Measurements from ENCODE around the gene CAMKMT. TPM values are rescaled to one million over a fixed set of nuclear protein-coding genes. Genes with fewer than 3 reads are reported as not detected.

Gene CAMKMT
- total RNA-seq, 1 donor from 2014 or later: 11.9 TPM

GRCh38 chr2:44758591-44758990 lies 396.8 kb downstream of the CAMKMT start:
- no peak overlapping the region for H3K27ac Mint-ChIP-seq (ENCODE audit: unreplicated experiment)
- H3K4me1 Mint-ChIP-seq: peaks cover 8% of the 10 kb centered on the region
- H3K4me3 Mint-ChIP-seq: no peak overlapping the region
- DNase-seq (ENCODE audit: low read depth, low spot score): no peak
- no peaks in the 10 kb centered on the region for H3K36me3 Mint-ChIP-seq (ENCODE audit: low read depth)
- H3K27me3 Mint-ChIP-seq (ENCODE audit: low read depth): peaks cover 34% of the 10 kb centered on the region
- no peaks in the 10 kb centered on the region for H3K9me3 Mint-ChIP-seq
- TF ChIP-seq, protein P1, sequence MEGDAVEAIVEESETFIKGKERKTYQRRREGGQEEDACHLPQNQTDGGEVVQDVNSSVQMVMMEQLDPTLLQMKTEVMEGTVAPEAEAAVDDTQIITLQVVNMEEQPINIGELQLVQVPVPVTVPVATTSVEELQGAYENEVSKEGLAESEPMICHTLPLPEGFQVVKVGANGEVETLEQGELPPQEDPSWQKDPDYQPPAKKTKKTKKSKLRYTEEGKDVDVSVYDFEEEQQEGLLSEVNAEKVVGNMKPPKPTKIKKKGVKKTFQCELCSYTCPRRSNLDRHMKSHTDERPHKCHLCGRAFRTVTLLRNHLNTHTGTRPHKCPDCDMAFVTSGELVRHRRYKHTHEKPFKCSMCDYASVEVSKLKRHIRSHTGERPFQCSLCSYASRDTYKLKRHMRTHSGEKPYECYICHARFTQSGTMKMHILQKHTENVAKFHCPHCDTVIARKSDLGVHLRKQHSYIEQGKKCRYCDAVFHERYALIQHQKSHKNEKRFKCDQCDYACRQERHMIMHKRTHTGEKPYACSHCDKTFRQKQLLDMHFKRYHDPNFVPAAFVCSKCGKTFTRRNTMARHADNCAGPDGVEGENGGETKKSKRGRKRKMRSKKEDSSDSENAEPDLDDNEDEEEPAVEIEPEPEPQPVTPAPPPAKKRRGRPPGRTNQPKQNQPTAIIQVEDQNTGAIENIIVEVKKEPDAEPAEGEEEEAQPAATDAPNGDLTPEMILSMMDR (conservative IDR thresholded peaks at IDR 0.05): no peak

DNA sequence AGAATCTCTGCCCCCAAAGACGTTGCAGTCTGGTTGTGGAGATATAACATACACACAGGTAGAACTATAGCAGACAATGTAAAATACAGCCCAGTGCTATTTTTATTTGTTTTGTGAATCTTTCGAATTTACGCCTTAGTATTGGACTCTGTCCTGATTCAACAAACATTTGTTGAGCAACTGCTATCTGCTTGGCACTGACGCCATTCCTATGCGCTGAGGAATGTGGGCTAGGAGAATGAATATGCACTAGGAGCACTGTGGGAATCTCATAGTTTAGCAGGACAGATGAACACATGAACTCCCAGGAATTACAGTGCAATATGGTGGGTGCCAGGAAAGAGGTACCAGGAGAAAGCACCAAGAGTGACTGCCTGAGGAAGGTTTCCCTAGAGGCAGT lies 398.1 kb downstream of the CAMKMT start:
- Mint-ChIP-seq H3K4me1 (peaks cover 8% of the 10 kb centered on the region), H3K4me3 (no peak overlapping the region), H3K27ac (ENCODE audit: unreplicated experiment) (no peak overlapping the region), H3K9me3 (no peaks in the 10 kb centered on the region), H3K27me3 (ENCODE audit: low read depth) (peaks cover 46% of the 10 kb centered on the region), H3K36me3 (ENCODE audit: low read depth) (no peaks in the 10 kb centered on the region)
- DNase-seq (ENCODE audit: low read depth, low spot score): no peak
- TF ChIP-seq, protein P1 (conservative IDR thresholded peaks at IDR 0.05): no peak

DNA sequence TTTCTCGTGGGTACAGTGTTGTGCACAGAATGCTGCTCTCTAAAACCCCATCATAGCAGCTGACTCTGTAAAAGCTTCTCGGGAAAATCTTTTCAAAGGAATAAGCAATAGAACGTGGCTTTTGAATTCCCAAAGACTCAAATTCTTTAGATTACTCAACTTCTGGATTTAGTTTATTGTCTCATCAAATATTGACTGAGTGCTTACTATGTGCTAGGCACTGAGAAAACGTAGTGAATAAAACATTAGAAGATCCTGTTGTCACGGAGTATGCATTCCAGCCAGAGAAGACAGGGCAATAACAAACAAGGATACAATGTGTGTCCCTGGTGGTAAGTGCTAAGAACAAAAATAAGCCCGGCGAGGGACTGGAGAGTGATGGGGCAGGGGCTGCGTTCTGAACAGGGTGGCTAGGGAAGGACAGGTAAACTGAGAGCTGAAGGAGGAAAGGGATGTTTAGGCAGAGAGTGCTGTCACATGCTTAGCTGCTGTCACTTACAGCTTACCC lies 401.6 kb downstream of the CAMKMT start:
- Mint-ChIP-seq H3K27me3 (ENCODE audit: low read depth) (peaks cover 78% of the 10 kb centered on the region), H3K36me3 (ENCODE audit: low read depth) (no peaks in the 10 kb centered on the region), H3K4me3 (no peak overlapping the region), H3K27ac (ENCODE audit: unreplicated experiment) (no peak overlapping the region), H3K4me1 (peaks cover 11% of the 10 kb centered on the region), H3K9me3 (no peaks in the 10 kb centered on the region)
- TF ChIP-seq, protein P1 (conservative IDR thresholded peaks at IDR 0.05): no peak
- DNase-seq (ENCODE audit: low read depth, low spot score): no peak

DNA sequence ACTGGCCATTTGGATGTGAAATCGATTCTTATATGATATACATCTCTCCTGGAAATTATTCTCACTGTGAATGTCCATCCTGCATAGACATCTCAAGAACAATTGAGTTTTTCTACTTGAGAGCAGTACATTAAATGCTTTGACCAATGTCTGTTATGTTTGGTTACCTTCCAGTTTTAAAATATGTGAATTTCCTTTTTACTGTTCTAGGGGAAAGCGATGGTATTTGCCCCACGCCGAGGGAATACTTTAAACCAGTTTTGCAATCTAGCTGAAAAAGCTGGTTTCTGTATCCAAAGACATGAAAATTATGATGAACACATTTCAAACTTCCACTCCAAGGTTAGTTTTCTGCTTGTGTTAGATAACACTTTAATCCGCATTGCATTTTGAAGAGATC lies 404.5 kb downstream of the CAMKMT start:
- DNase-seq (ENCODE audit: low read depth, low spot score): no peak
- Mint-ChIP-seq H3K9me3 (no peaks in the 10 kb centered on the region), H3K4me3 (no peak overlapping the region), H3K36me3 (ENCODE audit: low read depth) (no peaks in the 10 kb centered on the region), H3K27ac (ENCODE audit: unreplicated experiment) (no peak overlapping the region), H3K4me1 (peaks cover 31% of the 10 kb centered on the region), H3K27me3 (ENCODE audit: low read depth) (peaks cover 89% of the 10 kb centered on the region)
- TF ChIP-seq, protein P1 (conservative IDR thresholded peaks at IDR 0.05): no peak

- peaks cover 32% of the 10 kb centered on the region for H3K4me1 Mint-ChIP-seq
- TF ChIP-seq, protein P1 (conservative IDR thresholded peaks at IDR 0.05): no peak
These were observed 405.0 kb downstream of the CAMKMT start for GRCh38 chr2:44766777-44767176.

More at GRCh38 chr2:44766777-44767176, 405.0 kb downstream of the CAMKMT start:
- no peak for DNase-seq (ENCODE audit: low read depth, low spot score)
- Mint-ChIP-seq H3K9me3 (no peaks in the 10 kb centered on the region), H3K27ac (ENCODE audit: unreplicated experiment) (no peak overlapping the region), H3K27me3 (ENCODE audit: low read depth) (peaks cover 90% of the 10 kb centered on the region), H3K4me3 (no peak overlapping the region), H3K36me3 (ENCODE audit: low read depth) (no peaks in the 10 kb centered on the region)

Data from neural crest cell (in vitro differentiated cells).